Measurements from ENCODE around the gene SDK1.

Gene SDK1

DNA sequence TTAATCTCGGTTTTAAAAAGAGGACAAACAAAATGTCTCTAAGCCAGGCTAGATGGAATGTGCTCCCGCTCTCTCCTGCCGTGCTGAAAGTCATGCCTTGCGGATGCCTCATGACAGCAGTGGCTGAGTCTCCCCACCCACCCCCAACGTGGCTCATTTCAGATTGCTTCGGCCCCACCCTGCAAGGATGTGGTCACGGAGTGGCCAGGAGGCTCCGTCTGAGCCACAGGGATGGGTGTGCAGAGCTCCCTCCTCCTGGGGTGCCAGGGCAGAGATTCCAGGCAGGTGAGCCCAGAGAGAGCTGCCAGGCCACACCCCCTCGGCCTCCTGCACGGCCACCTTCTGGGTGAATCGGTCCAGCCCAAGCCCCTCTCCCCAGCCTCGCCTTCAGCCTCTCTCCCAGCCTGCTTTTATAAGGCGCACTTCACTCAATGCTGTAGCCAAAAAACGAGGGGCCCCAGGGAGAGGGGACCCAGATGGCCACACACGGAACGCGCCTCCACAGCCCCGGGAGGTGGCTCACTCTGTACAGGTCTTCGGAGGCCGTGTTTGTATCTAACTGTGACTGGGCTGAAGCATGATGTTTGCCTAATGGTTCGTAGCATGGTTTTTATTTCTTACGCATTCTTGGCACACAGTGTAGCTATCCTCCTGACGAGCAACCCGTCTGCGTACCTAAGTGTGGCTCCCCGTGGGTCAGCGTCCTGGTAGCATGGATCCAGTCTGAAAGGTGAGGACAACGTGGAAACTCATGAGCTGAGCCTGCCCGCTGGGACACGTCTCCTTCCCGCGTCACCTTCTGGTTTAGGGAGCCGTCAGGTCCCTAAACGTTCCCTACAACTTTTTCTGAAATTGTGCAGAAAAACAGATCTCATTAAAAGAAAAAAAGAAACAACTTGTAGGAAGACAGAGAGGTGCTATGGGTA is 967.3 kb downstream of the SDK1 start:
- TF ChIP-seq, protein P1, sequence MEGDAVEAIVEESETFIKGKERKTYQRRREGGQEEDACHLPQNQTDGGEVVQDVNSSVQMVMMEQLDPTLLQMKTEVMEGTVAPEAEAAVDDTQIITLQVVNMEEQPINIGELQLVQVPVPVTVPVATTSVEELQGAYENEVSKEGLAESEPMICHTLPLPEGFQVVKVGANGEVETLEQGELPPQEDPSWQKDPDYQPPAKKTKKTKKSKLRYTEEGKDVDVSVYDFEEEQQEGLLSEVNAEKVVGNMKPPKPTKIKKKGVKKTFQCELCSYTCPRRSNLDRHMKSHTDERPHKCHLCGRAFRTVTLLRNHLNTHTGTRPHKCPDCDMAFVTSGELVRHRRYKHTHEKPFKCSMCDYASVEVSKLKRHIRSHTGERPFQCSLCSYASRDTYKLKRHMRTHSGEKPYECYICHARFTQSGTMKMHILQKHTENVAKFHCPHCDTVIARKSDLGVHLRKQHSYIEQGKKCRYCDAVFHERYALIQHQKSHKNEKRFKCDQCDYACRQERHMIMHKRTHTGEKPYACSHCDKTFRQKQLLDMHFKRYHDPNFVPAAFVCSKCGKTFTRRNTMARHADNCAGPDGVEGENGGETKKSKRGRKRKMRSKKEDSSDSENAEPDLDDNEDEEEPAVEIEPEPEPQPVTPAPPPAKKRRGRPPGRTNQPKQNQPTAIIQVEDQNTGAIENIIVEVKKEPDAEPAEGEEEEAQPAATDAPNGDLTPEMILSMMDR (IDR thresholded peaks at IDR 0.05; ENCODE audit: low read depth, low read length), result no peak
- H3K4me3 ChIP-seq (ENCODE audit: low read depth, low read length), result no peak overlapping the region

DNA sequence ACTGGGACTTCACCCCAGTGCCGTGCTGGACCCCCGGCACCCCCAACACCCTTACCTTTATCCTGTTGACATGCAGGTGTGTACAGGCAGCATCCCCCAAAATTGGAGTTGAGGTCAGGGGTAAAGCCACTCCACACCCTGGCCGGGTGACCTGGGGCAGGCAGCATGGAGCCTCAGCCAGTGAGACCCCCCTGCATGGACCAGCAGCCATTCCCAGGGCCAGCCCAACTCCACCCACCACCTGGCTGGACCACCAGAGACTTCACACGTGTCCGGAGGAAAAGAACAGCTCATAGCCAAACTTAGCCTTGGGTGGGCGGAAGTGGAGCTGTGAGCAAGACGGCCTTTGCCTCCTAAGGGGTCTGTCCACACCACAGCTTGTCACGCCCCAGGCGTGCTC is 968.0 kb downstream of the SDK1 start:
- no peak overlapping the region for H3K4me3 ChIP-seq (ENCODE audit: low read depth, low read length)
- TF ChIP-seq, protein P1 (IDR thresholded peaks at IDR 0.05; ENCODE audit: low read depth, low read length), result no peak

DNA sequence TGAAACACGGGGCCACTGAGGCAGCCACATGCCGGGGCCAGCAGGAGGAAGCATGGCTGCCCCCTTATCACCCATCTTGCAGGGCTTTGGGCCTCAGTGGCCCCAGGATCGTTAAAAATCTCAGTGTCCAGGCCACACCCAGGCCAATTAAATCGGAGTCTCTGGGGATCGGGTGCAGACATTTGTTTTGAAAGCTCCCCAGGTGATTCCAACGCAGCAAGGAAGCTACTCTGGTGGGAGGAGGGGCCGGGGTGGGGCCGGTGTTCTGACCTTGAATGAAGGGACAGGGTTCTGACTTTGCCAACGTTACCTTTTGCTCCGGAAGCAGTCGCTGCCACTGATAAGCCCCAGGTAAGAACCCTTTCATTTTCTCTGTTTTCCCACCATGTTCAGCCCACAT is 968.7 kb downstream of the SDK1 start:
- TF ChIP-seq, protein P1 (IDR thresholded peaks at IDR 0.05; ENCODE audit: low read depth, low read length), result no peak
- H3K4me3 ChIP-seq (ENCODE audit: low read depth, low read length), result no peak overlapping the region

GRCh38 chr7:4270268-4270667 is 969.2 kb downstream of the SDK1 start:
- H3K4me3 ChIP-seq (ENCODE audit: low read depth, low read length), result no peak overlapping the region
- TF ChIP-seq, protein P1 (IDR thresholded peaks at IDR 0.05; ENCODE audit: low read depth, low read length), result no peak

DNA sequence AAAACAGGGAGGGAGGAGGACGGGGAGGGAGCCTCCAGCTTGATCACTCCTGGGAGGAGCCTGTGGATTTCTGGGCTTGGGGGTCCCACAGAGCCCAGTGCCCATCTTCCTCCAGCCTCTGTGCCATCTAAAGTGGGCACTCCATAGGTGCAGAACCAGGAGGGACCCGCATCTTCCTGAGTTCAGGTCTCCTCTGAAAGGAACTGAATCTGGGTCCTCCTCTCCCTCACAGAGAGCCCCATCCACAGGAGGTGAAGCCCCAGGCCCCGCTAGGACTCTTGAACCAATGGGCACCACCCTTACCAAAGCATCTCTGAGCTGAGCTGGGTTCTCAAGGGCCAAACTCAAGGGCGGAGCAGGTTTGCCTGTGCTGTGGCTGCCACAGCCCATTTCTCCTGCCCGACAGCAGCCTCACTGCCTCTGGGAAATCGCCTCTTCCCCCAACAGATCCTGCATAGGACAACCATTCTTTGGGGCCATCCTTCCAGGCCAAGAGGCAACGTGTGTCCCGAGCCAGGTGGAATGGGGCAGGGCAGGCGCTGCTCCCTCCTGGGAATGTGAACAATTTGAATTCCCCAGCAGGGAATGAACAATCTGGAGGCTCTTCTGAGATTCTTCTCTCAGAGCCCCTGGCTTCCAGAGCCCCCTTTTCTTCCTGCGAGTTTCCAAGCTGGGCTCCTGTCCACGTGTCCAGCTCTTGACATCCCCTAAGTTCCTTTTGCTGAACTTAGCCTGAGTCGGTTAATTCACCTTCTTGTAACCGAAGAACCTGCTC is 970.1 kb downstream of the SDK1 start:
- H3K4me3 ChIP-seq (ENCODE audit: low read depth, low read length), result no peak overlapping the region
- TF ChIP-seq, protein P1 (IDR thresholded peaks at IDR 0.05; ENCODE audit: low read depth, low read length), result no peak

DNA sequence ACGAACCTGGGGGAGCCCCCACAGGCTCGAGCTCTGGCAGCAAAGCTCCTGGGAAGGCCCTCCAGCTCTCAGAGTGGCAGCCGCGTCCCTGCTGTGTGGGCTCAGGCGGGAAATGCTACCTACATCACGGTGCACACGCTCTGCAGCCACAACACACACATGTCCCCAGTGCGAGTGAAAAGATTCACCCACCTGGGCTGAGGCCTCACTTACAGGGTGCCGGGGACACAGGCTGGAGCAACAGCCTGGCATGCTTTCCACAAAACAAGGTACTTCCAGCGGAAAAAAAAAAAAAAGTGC is 970.6 kb downstream of the SDK1 start:
- no peak overlapping the region for H3K4me3 ChIP-seq (ENCODE audit: low read depth, low read length)
- TF ChIP-seq, protein P1 (IDR thresholded peaks at IDR 0.05; ENCODE audit: low read depth, low read length), result no peak

GRCh38 chr7:4272141-4272540 is 971.1 kb downstream of the SDK1 start:
- no peak overlapping the region for H3K4me3 ChIP-seq (ENCODE audit: low read depth, low read length)
- TF ChIP-seq, protein P1 (IDR thresholded peaks at IDR 0.05; ENCODE audit: low read depth, low read length), result no peak

Data from WI38 (cell line).